ENCODE results near the gene RMDN3. TPM values are rescaled to one million over a fixed set of nuclear protein-coding genes. Genes with fewer than 3 reads are reported as not detected.

The RMDN3 gene
- total and polyA plus RNA-seq, 4 donors = 27.5 to 33.8 (median 30.2) TPM

DNA sequence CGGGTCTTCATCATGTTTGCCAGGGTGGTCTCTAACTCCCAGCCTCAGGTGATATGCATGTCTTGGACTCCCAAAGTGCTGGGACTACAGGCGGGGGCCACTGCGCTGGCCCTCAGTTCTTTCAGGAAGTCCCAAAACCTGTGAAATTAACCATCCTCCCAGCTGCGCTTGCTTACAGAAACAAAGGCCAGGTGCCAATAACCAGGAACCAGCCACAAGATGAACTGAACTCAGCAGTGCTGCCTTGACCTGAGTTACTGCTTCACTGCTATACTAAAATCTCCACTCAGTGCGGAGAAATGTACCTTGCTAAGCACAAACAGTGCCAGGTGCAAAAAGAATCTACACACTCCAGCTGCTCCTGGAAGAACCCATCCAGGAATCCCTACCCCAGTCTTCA, 4.9 kb upstream of the RMDN3 start:
- WGBS = 96% methylated on average over 5 of the region's 5 CpGs
- no peaks in the 10 kb centered on the region for H3K27me3 ChIP-seq (ENCODE audit: control insufficient read depth in 4 of 4, insufficient read depth in 4 of 4, low read length in 3 of 4)
- TF ChIP-seq FOXA1 (IDR thresholded peaks at IDR 0.05) (no peak), RXRA (IDR thresholded peaks at IDR 0.05) (no peak), CTCF (IDR thresholded peaks at IDR 0.05; ENCODE audit: low read depth, low read length, missing input control) (no peak), JUND (IDR thresholded peaks at IDR 0.05) (no peak), GABPA (IDR thresholded peaks at IDR 0.05 in 1 of 2, conservative IDR thresholded peaks at IDR 0.05 in 1 of 2) (no peak), RAD21 (IDR thresholded peaks at IDR 0.05) (no peak), HNF4A (conservative IDR thresholded peaks at IDR 0.05) (no peak)
- TF ChIP-seq, protein P1, sequence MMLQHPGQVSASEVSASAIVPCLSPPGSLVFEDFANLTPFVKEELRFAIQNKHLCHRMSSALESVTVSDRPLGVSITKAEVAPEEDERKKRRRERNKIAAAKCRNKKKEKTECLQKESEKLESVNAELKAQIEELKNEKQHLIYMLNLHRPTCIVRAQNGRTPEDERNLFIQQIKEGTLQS (IDR thresholded peaks at IDR 0.05) = no peak
- H3K9ac ChIP-seq (ENCODE audit: low read depth in 1 of 2, low read length in 2 of 2) = no peak overlapping the region
- no peak overlapping the region for H3K27ac ChIP-seq (ENCODE audit: low read depth in 1 of 2, low read length in 2 of 2)
- H3K4me1 ChIP-seq (ENCODE audit: control insufficient read depth in 4 of 4, insufficient read depth in 4 of 4, low read length in 3 of 4) = peaks cover 0 to 18% (median 10%) of the 10 kb centered on the region in 4 donors
- DNase-seq (ENCODE audit: low spot score) = no peak
- H3K36me3 ChIP-seq (ENCODE audit: control insufficient read depth in 4 of 4, insufficient read depth in 3 of 4, low read depth in 1 of 4, low read length in 3 of 4) = no peaks in the 10 kb centered on the region
- H3K9me3 ChIP-seq (ENCODE audit: control insufficient read depth in 4 of 4, low read length in 3 of 4) = no peaks in the 10 kb centered on the region
- no peak overlapping the region for H3K4me3 ChIP-seq (ENCODE audit: low read depth in 1 of 3, low read length in 3 of 3)

DNA sequence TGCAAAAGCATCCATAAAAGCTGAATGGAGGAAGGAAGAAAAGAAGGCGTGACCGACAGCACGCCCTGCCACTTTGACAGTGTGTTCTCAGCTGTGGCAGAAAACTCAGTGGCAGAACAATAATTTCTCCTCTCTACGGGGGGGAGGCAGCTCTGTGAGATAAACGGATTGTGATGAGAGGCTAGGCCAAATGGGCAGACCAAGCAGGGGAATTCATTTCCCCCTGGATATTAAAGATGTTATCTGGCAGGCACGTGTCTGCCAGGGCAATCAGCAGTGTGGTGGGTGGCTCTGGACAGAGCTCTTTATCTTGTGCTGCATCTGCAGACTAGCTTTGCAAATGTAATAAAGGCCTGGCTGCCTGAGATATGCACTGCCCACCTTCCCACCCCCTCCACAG, 1.9 kb upstream of the RMDN3 start:
- H3K4me1 ChIP-seq (ENCODE audit: control insufficient read depth in 4 of 4, insufficient read depth in 4 of 4, low read length in 3 of 4) = peaks cover 3 to 19% (median 12%) of the 10 kb centered on the region in 4 donors
- DNase-seq (ENCODE audit: low spot score) = no peak
- H3K36me3 ChIP-seq (ENCODE audit: control insufficient read depth in 4 of 4, insufficient read depth in 3 of 4, low read depth in 1 of 4, low read length in 3 of 4) = peaks cover 0 to 9% (median 4%) of the 10 kb centered on the region in 4 donors
- no peak overlapping the region for H3K27ac ChIP-seq (ENCODE audit: low read depth in 1 of 2, low read length in 2 of 2)
- no peaks in the 10 kb centered on the region for H3K27me3 ChIP-seq (ENCODE audit: control insufficient read depth in 4 of 4, insufficient read depth in 4 of 4, low read length in 3 of 4)
- H3K4me3 ChIP-seq (ENCODE audit: low read depth in 1 of 3, low read length in 3 of 3) = no peak overlapping the region
- H3K9me3 ChIP-seq (ENCODE audit: control insufficient read depth in 4 of 4, low read length in 3 of 4) = no peaks in the 10 kb centered on the region
- H3K9ac ChIP-seq (ENCODE audit: low read depth in 1 of 2, low read length in 2 of 2) = no peak overlapping the region
- no peak for TF ChIP-seq EGR1 (IDR thresholded peaks at IDR 0.05; ENCODE audit: low read depth in 2 of 2)
- TF ChIP-seq GABPA (IDR thresholded peaks at IDR 0.05 in 1 of 2, conservative IDR thresholded peaks at IDR 0.05 in 1 of 2) = no peak
- TF ChIP-seq SP1 (IDR thresholded peaks at IDR 0.05) = no peak
- no peak for TF ChIP-seq RAD21 (IDR thresholded peaks at IDR 0.05)
- TF ChIP-seq FOXA1 (IDR thresholded peaks at IDR 0.05) = no peak
- no peak for TF ChIP-seq HNF4A (conservative IDR thresholded peaks at IDR 0.05)
- TF ChIP-seq, protein P2, sequence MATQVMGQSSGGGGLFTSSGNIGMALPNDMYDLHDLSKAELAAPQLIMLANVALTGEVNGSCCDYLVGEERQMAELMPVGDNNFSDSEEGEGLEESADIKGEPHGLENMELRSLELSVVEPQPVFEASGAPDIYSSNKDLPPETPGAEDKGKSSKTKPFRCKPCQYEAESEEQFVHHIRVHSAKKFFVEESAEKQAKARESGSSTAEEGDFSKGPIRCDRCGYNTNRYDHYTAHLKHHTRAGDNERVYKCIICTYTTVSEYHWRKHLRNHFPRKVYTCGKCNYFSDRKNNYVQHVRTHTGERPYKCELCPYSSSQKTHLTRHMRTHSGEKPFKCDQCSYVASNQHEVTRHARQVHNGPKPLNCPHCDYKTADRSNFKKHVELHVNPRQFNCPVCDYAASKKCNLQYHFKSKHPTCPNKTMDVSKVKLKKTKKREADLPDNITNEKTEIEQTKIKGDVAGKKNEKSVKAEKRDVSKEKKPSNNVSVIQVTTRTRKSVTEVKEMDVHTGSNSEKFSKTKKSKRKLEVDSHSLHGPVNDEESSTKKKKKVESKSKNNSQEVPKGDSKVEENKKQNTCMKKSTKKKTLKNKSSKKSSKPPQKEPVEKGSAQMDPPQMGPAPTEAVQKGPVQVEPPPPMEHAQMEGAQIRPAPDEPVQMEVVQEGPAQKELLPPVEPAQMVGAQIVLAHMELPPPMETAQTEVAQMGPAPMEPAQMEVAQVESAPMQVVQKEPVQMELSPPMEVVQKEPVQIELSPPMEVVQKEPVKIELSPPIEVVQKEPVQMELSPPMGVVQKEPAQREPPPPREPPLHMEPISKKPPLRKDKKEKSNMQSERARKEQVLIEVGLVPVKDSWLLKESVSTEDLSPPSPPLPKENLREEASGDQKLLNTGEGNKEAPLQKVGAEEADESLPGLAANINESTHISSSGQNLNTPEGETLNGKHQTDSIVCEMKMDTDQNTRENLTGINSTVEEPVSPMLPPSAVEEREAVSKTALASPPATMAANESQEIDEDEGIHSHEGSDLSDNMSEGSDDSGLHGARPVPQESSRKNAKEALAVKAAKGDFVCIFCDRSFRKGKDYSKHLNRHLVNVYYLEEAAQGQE (IDR thresholded peaks at IDR 0.05) = no peak
- no peak for TF ChIP-seq YY1 (IDR thresholded peaks at IDR 0.05)
- TF ChIP-seq JUND (IDR thresholded peaks at IDR 0.05) = no peak
- TF ChIP-seq TAF1 (conservative IDR thresholded peaks at IDR 0.05) = no peak
- no peak for TF ChIP-seq RXRA (IDR thresholded peaks at IDR 0.05)
- 71% methylated on average over 6 of the region's 6 CpGs for WGBS
